Keratinocyte (primary cell): ENCODE results near the gene RFFL. TPM values are rescaled to one million over a fixed set of nuclear protein-coding genes. Genes with fewer than 3 reads are reported as not detected.
"Not testable (repeated sequence)": the region's sequence is repeated elsewhere in the genome, so short reads cannot be mapped to it uniquely, and the experiment has no call there.

Experiments used
- DNase-seq: peaks from one replicate; pipeline ENCODE4 v3.0.0-alpha.2; 2011; ENCODE audit warnings: low read depth, missing footprints, low spot score
- FAIRE-seq: peaks from 2 replicates; lab custom pipeline; 2011; peaks lifted over from hg19 to GRCh38; lab: Jason Lieb, UNC
- H2AFZ ChIP-seq: 2 replicates; pipeline ENCODE4 v1.6.0; 2012; ENCODE audit warnings: low read length, control low read depth, inconsistent platforms; ENCODE audit not compliant: control insufficient read depth
- H3K27ac ChIP-seq: 2 replicates; pipeline ENCODE4 v1.5.1; 2011; ENCODE audit warnings: low read length; ENCODE audit not compliant: control insufficient read depth, insufficient read depth
- H3K27me3 ChIP-seq: 3 replicates; pipeline ENCODE4 v1.6.0; 2011; ENCODE audit warnings: low read length; ENCODE audit not compliant: control insufficient read depth, insufficient read depth; ENCODE audit errors: extremely low read depth
- H3K36me3 ChIP-seq, 2 experiments: 2 replicates in 1 of 2; 3 replicates in 1 of 2; pipeline ENCODE4 v1.5.1; 2011; ENCODE audit warnings: low read length in 2 of 2, mild to moderate bottlenecking in 1 of 2; ENCODE audit not compliant: control insufficient read depth in 2 of 2, insufficient read depth in 2 of 2; ENCODE audit errors: extremely low read depth in 1 of 2
- H3K4me1 ChIP-seq: 3 replicates; pipeline ENCODE4 v1.5.1; 2011; ENCODE audit warnings: low read length; ENCODE audit not compliant: control insufficient read depth, insufficient read depth; ENCODE audit errors: extremely low read depth
- H3K4me2 ChIP-seq: 3 replicates; pipeline ENCODE4 v1.6.0; 2011; ENCODE audit warnings: low read depth, low read length; ENCODE audit not compliant: control insufficient read depth, insufficient read depth; ENCODE audit errors: extremely low read depth
- H3K4me3 ChIP-seq, 3 experiments: fragments of 200-600 bp in 1 of 3; sonication (generic) in 1 of 3; 2 replicates in 2 of 3; 3 replicates in 1 of 3; pipeline ENCODE4 v1.5.1; 2011 to 2016; ENCODE audit warnings: low read length in 3 of 3, mild to moderate bottlenecking in 3 of 3, control low read depth in 2 of 3, inconsistent platforms in 1 of 3, low read depth in 1 of 3, mixed read lengths in 1 of 3, mixed run types in 1 of 3, moderate library complexity in 1 of 3; ENCODE audit not compliant: control insufficient read depth in 2 of 3, insufficient read depth in 2 of 3; ENCODE audit errors: extremely low read depth in 1 of 3
- H3K79me2 ChIP-seq: 2 replicates; pipeline ENCODE4 v1.6.0; 2012; ENCODE audit warnings: low read length; ENCODE audit not compliant: control insufficient read depth, insufficient read depth
- H3K9ac ChIP-seq: 3 replicates; pipeline ENCODE4 v1.6.0; 2011; ENCODE audit warnings: low read length; ENCODE audit not compliant: control insufficient read depth, insufficient read depth; ENCODE audit errors: extremely low read depth
- H3K9me1 ChIP-seq: 3 replicates; pipeline ENCODE4 v1.6.0; 2011; ENCODE audit warnings: low read length; ENCODE audit not compliant: control insufficient read depth, insufficient read depth; ENCODE audit errors: extremely low read depth
- H3K9me3 ChIP-seq: 2 replicates; pipeline ENCODE4 v1.5.1; 2012; ENCODE audit warnings: low read depth, low read length; ENCODE audit not compliant: control insufficient read depth
- H4K20me1 ChIP-seq: 3 replicates; pipeline ENCODE4 v1.6.0; 2011; ENCODE audit warnings: low read length; ENCODE audit not compliant: control insufficient read depth, insufficient read depth; ENCODE audit errors: extremely low read depth
- CTCF ChIP-seq, 3 experiments: IDR thresholded peaks in 1 of 3; conservative IDR thresholded peaks in 1 of 3; optimal IDR thresholded peaks in 1 of 3; 2 replicates in 2 of 3; 3 replicates in 1 of 3; pipeline versions ENCODE3 to v1.5.1; 2011; ENCODE audit warnings: low read length in 3 of 3, mild to moderate bottlenecking in 3 of 3, moderate library complexity in 2 of 3, control low read depth in 1 of 3, inconsistent platforms in 1 of 3; ENCODE audit not compliant: insufficient read depth in 2 of 3; ENCODE audit errors: extremely low read depth in 1 of 3
- EZH2 ChIP-seq: IDR thresholded peaks from one replicate; pipeline ENCODE4 v1.6.1; 2012; ENCODE audit warnings: inconsistent platforms, mild to moderate bottlenecking, low read length, moderate library complexity
- dilution Hi-C: fragments of 300-500 bp; cut with MboI; formaldehyde crosslinking; loops from one replicate; pipeline ENCODE4 v1.7.0; 2020; ENCODE audit warnings: low sequenced_read_pairs; ENCODE audit not compliant: extremely low pct_ligation_motif_present
- polyA minus RNA-seq, 3 experiments: library from RNA; depleted of rRNA, polyadenylated mRNA; stranded (reverse); fragments of >200 nt; gene quantifications; 1 replicate in 1 of 3; 2 replicates in 1 of 3; 3 replicates in 1 of 3; pipeline ENCODE4 v1.2.3, GENCODE V29; 2011
- polyA plus RNA-seq, 5 experiments: library from polyadenylated mRNA; depleted of rRNA in 3 of 5; stranded (reverse) in 3 of 5; stranded (forward) in 1 of 5; unstranded in 1 of 5; fragments of >200 nt; gene quantifications; 1 replicate in 1 of 5; 2 replicates in 3 of 5; 3 replicates in 1 of 5; pipeline versions ENCODE4 v1.2.1 to v1.2.3, GENCODE V29; 2011 to 2012; ENCODE audit warnings: missing spikeins in 2 of 5, low read depth in 1 of 5, low replicate concordance in 1 of 5

Gene RFFL
- 10.7 to 17.0 TPM (median 13.5 TPM) in 3 replicates for polyA plus RNA-seq
- 5.3 TPM for polyA plus RNA-seq (2011; ENCODE audit: low read depth)
- 10.4 and 13.6 TPM in 2 replicates for polyA plus RNA-seq (2011; cell fraction: cytosol; rRNA removed)
- 13.0 and 13.4 TPM in 2 replicates for polyA plus RNA-seq (2011; cell fraction: nucleus; rRNA removed)
- polyA plus RNA-seq (2012; ENCODE audit: low replicate concordance) = 8.8 and 13.2 TPM in 2 replicates
- 43.7 to 112 TPM (median 46.5 TPM) in 3 replicates for polyA minus RNA-seq
- polyA minus RNA-seq (2011; cell fraction: cytosol; rRNA and poly(A)+ RNA removed) = 26.7 TPM
- 9.3 and 17.8 TPM in 2 replicates for polyA minus RNA-seq (2011; cell fraction: nucleus; rRNA and poly(A)+ RNA removed)

GRCh38 chr17:35063514-35064223, at the start of gene RFFL:
Gene RFFL (minus strand): TSS chr17:35063707. CDS start chr17:35026553, 37,154 bp downstream.
- Histone ChIP-seq H3K4me2 (peak within 1 kb of the TSS; percentile 55), H3K9me1 (no peaks in the 10 kb centered on the region), H3K27me3 (no peaks in the 10 kb centered on the region), H4K20me1 (no peaks in the 10 kb centered on the region), H3K36me3 (peaks cover 3 to 4% of the 10 kb centered on the region in 2 experiments), H3K4me1 (peaks cover 27% of the 10 kb centered on the region), H3K27ac (peak within 1 kb of the TSS; percentile 90), H2AFZ (no peak within 1 kb of the TSS), H3K4me3 (peak within 1 kb of the TSS in 2 of 3 experiments; percentile 1 to 32), H3K9me3 (no peaks in the 10 kb centered on the region), H3K9ac (peak within 1 kb of the TSS; percentile 64), H3K79me2 (peaks cover 4% of the 10 kb centered on the region)
- FAIRE-seq = peak; percentile 93
- TF ChIP-seq EZH2 (no peak), CTCF (optimal IDR thresholded peaks at IDR 0.05 in 1 of 3, IDR thresholded peaks at IDR 0.05 in 1 of 3, conservative IDR thresholded peaks at IDR 0.05 in 1 of 3; ENCODE audit: extremely low read depth in 1 of 3, insufficient read depth in 2 of 3, low read length in 3 of 3) (peak in 1 of 3 experiments; percentile 51)
- DNase-seq = peak; percentile 87
- dilution Hi-C loops = no loop called here

GRCh38 chr17:35110791-35111190, 47.3 kb upstream of the RFFL start:
- DNase-seq, H3K9me3 ChIP-seq, H4K20me1 ChIP-seq, H3K27me3 ChIP-seq, H3K4me3 ChIP-seq, FAIRE-seq, H3K27ac ChIP-seq, H3K9ac ChIP-seq, H2AFZ ChIP-seq, H3K4me2 ChIP-seq, H3K4me1 ChIP-seq, H3K36me3 ChIP-seq, H3K79me2 ChIP-seq, dilution Hi-C loops, H3K9me1 ChIP-seq: not testable (repeated sequence)
